HepG2 (cell line): ENCODE results near the gene USB1. TPM values are rescaled to one million over a fixed set of nuclear protein-coding genes. Genes with fewer than 3 reads are reported as not detected.

Source experiments
- ATAC-seq: fragments of 200-7000 bp; cut with Tn5 transposase; 3 replicates; pipeline ENCODE4 v1.9.1; 2020; ENCODE audit warnings: mild to moderate bottlenecking, moderate library complexity
- BruUV-seq: library from RNA; stranded (reverse); fragments of 400-500 nt; replicated peaks from 2 replicates; lab custom pipeline; 2021; lab: Mats Ljungman, UMichigan
- CTCF ChIA-PET: fragments of 300-600 bp; formaldehyde crosslinking; extraction: SDS; loops from one replicate; lab custom pipeline; 2021; ENCODE audit warnings: low total read pairs, inconsistent platforms, low intra/inter-chr PET ratio; lab: Yijun Ruan, JAX
- POLR2A ChIA-PET: fragments of 350-600 bp; sonication (Branson Sonifier 250); formaldehyde crosslinking; loops from one replicate; lab custom pipeline; 2020; ENCODE audit warnings: antibody characterized with exemption, inconsistent platforms; lab: Yijun Ruan, JAX
- DNase-seq: peaks from one replicate; pipeline ENCODE4 v3.0.0-alpha.2; 2015; ENCODE audit warnings: low spot score
- FAIRE-seq: peaks from 3 replicates; lab custom pipeline; 2011; peaks lifted over from hg19 to GRCh38; lab: Jason Lieb, UNC
- H2AFZ ChIP-seq: one replicate; pipeline ENCODE4 v1.6.1; 2011; ENCODE audit warnings: low read length, inconsistent platforms
- H3K27ac ChIP-seq: fragments of 300-600 bp; 3 replicates; pipeline ENCODE4 v1.8.0; 2011; ENCODE audit warnings: mixed run types, mild to moderate bottlenecking, mixed read lengths, low read length, inconsistent platforms; ENCODE audit not compliant: insufficient read depth; ENCODE audit errors: extremely low read length
- H3K27me3 ChIP-seq, 2 experiments: fragments of 200-600 bp in 1 of 2; 2 replicates in 1 of 2; 3 replicates in 1 of 2; pipeline versions ENCODE4 v1.6.0 to v1.8.0; 2011; ENCODE audit warnings: low read length in 2 of 2, mild to moderate bottlenecking in 2 of 2, moderate library complexity in 2 of 2, inconsistent platforms in 1 of 2; ENCODE audit not compliant: insufficient read depth in 2 of 2, control insufficient read depth in 1 of 2
- H3K36me3 ChIP-seq, 2 experiments: fragments of 200-600 bp in 1 of 2; replicated peaks in 1 of 2; 2 replicates in 1 of 2; 3 replicates in 1 of 2; pipeline versions ENCODE4 v1.5.1 to v1.8.0; 2011; ENCODE audit warnings: low read length in 2 of 2, inconsistent platforms in 1 of 2; ENCODE audit not compliant: insufficient read depth in 2 of 2, control insufficient read depth in 1 of 2
- H3K4me1 ChIP-seq: 2 replicates; pipeline ENCODE4 v1.5.1; 2012; ENCODE audit warnings: low read length, inconsistent platforms; ENCODE audit not compliant: insufficient read depth
- H3K4me2 ChIP-seq: 2 replicates; pipeline ENCODE4 v1.6.0; 2011; ENCODE audit warnings: low read depth, low read length, inconsistent platforms
- H3K4me3 ChIP-seq, 3 experiments: fragments of 200-600 bp in 1 of 3; sonication (generic), shearing (Covaris generic) in 1 of 3; replicated peaks in 1 of 3; 2 replicates each; pipeline ENCODE4 v1.5.1; 2011 to 2016; ENCODE audit warnings: low read length in 3 of 3, inconsistent platforms in 2 of 3, low read depth in 2 of 3, mild to moderate bottlenecking in 2 of 3, control low read depth in 1 of 3, mixed read lengths in 1 of 3; ENCODE audit not compliant: insufficient read depth in 1 of 3
- H3K79me2 ChIP-seq: one replicate; pipeline ENCODE4 v1.6.1; 2011; ENCODE audit warnings: low read length, inconsistent platforms; ENCODE audit not compliant: insufficient read depth
- H3K9ac ChIP-seq: 2 replicates; pipeline ENCODE4 v1.6.0; 2011; ENCODE audit warnings: mild to moderate bottlenecking, low read depth, low read length, inconsistent platforms; ENCODE audit not compliant: insufficient read depth
- H3K9me3 ChIP-seq: 2 replicates; pipeline ENCODE4 v1.5.1; 2012; ENCODE audit warnings: mild to moderate bottlenecking, low read length
- H4K20me1 ChIP-seq: 2 replicates; pipeline ENCODE4 v1.6.0; 2011; ENCODE audit warnings: inconsistent platforms, mild to moderate bottlenecking, low read length, moderate library complexity; ENCODE audit not compliant: insufficient read depth
- AGO2 ChIP-seq: fragments of 200-400 bp; formaldehyde crosslinking; optimal IDR thresholded peaks from 2 replicates; pipeline ENCODE3; 2017; ENCODE audit warnings: mild to moderate bottlenecking, low read depth, low read length, moderate library complexity
- EZH2 ChIP-seq: conservative IDR thresholded peaks from 2 replicates; pipeline ENCODE4 v1.6.1; 2012; ENCODE audit warnings: mild to moderate bottlenecking, low read depth, low read length, moderate library complexity
- FOXA3 ChIP-seq: IDR thresholded peaks from 2 replicates; pipeline ENCODE4 v1.6.1; 2016; ENCODE audit warnings: missing genetic modification reagents, missing compliant biosample characterization
- NFKB2 ChIP-seq: sonication (generic); formaldehyde crosslinking; IDR thresholded peaks from 2 replicates; pipeline ENCODE4 v1.4.0; 2020; ENCODE audit warnings: missing genetic modification reagents, borderline replicate concordance
- ONECUT2 ChIP-seq: sonication (generic); formaldehyde crosslinking; IDR thresholded peaks from 2 replicates; pipeline ENCODE4 v1.4.0; 2020; ENCODE audit warnings: missing genetic modification reagents
- PLRG1 ChIP-seq: fragments of 450-650 bp; conservative IDR thresholded peaks from 2 replicates; pipeline ENCODE4 v1.6.1; 2016
- SAP130 ChIP-seq: IDR thresholded peaks from 2 replicates; pipeline ENCODE4 v1.6.1; 2016; ENCODE audit warnings: low read depth
- ZFY ChIP-seq: sonication (generic); formaldehyde crosslinking; IDR thresholded peaks from 2 replicates; pipeline ENCODE4 v1.4.0; 2020; ENCODE audit warnings: missing genetic modification reagents
- ZNF543 ChIP-seq: sonication (generic); formaldehyde crosslinking; IDR thresholded peaks from 2 replicates; pipeline ENCODE4 v1.4.0; 2020; ENCODE audit warnings: mild to moderate bottlenecking, missing genetic modification reagents
- ZNF724P ChIP-seq: sonication (generic); formaldehyde crosslinking; IDR thresholded peaks from 2 replicates; pipeline ENCODE4 v1.8.0; 2022; ENCODE audit warnings: missing genetic modification reagents, borderline replicate concordance
- ZNF766 ChIP-seq: sonication (generic); formaldehyde crosslinking; IDR thresholded peaks from 2 replicates; pipeline ENCODE4 v1.5.0; 2020; ENCODE audit warnings: missing genetic modification reagents, borderline replicate concordance
- ZNF768 ChIP-seq: sonication (generic); formaldehyde crosslinking; IDR thresholded peaks from 2 replicates; pipeline ENCODE4 v1.4.0; 2020; ENCODE audit warnings: missing genetic modification reagents
- ZNF780A ChIP-seq: sonication (generic); formaldehyde crosslinking; IDR thresholded peaks from 2 replicates; pipeline ENCODE4 v1.8.0; 2022; ENCODE audit warnings: mild to moderate bottlenecking, missing genetic modification reagents, moderate library complexity
- WGBS: methylation state at CpG from one replicate; pipeline ENCODE4 v1.1.6; 2017; ENCODE audit warnings: low lambda C conversion rate; 5-methylcytosine and 5-hydroxymethylcytosine counted together
- in situ Hi-C: cut with HindIII; loops from 2 replicates; pipeline ENCODE4 v1.10.0; 2017; ENCODE audit warnings: low pct_unique_long_range_greater_than_20kb; ENCODE audit not compliant: extremely low pct_ligation_motif_present
- intact Hi-C: fragments of 100-400 bp; cut with micrococcal nuclease; formaldehyde crosslinking; loops from one replicate; pipeline ENCODE4 v1.10.0; 2022; ENCODE audit not compliant: unreplicated experiment
- polyA plus RNA-seq, 8 experiments: library from polyadenylated mRNA; depleted of rRNA in 3 of 8; stranded (reverse) in 7 of 8; unstranded in 1 of 8; fragments of >200 nt; fragmentation: Illumina TruSeq in 4 of 8; extraction: Trizol in 4 of 8; gene quantifications; 2 replicates each; pipeline versions ENCODE4 v1.2.1 to v1.2.3, GENCODE V29; 2011 to 2016; ENCODE audit warnings: low read depth in 4 of 8, missing spikeins in 1 of 8, mixed read lengths in 1 of 8; ENCODE audit not compliant: insufficient read depth in 1 of 8
- total RNA-seq, 5 experiments: library from RNA; depleted of rRNA; stranded (reverse); fragments of >200 nt; fragmentation: Illumina TruSeq; extraction: Trizol; gene quantifications; 2 replicates each; pipeline ENCODE4 v1.2.3, GENCODE V29; 2016; ENCODE audit warnings: low read depth in 1 of 5
- TF ChIP-seq, protein P1 (sequence below): sonication (generic); formaldehyde crosslinking; conservative IDR thresholded peaks from 2 replicates; pipeline ENCODE4 v1.4.0; 2020; ENCODE audit warnings: mild to moderate bottlenecking, missing genetic modification reagents, moderate library complexity

Gene USB1
- total and polyA plus RNA-seq, 2 of the 13 experiments (the other 11 are each of a cell fraction or from before 2014, with no cell fraction given), result 16.7 to 65.4 TPM

- Histone ChIP-seq H3K27me3 (no peaks in the 10 kb centered on the region), H3K79me2 (peaks cover 30% of the 10 kb centered on the region), H3K36me3 (peaks cover 3 to 8% of the 10 kb centered on the region in 2 experiments; a peak in 2 of 5 replicates), H3K27ac (no peak overlapping the region), H3K4me2 (no peak overlapping the region), H3K9ac (no peak overlapping the region), H3K4me1 (peaks cover 45% of the 10 kb centered on the region), H3K9me3 (no peaks in the 10 kb centered on the region), H2AFZ (no peak overlapping the region), H4K20me1 (peaks cover 34% of the 10 kb centered on the region; the same call in 1 of the 2 replicates), H3K4me3 (no peak overlapping the region)
- 74% methylated on average over 12 of the region's 14 CpGs for WGBS
- no peak for FAIRE-seq
- no TSS peak for BruUV-seq
- ATAC-seq, result no peak
- ChIA-PET POLR2A (no interaction called here), CTCF (interaction anchor here (1.7 kb wide), 1 partner anchor 11 kb away, joined by 8 read pairs; no protein-coding TSS in a partner anchor)
- DNase-seq, result no peak
- TF ChIP-seq EZH2 (no peak), ZNF543 (0 out of 2 replicates have a peak, but pooled peaks have one; percentile 42), ZNF768 (CRISPR knock-in tag) (no peak), AGO2 (peak; percentile 29), ZNF780A (CRISPR knock-in tag) (no peak)
- intact Hi-C loops, result no loop called here
- in situ Hi-C loops, result no loop called here
Measured at GRCh38 chr16:58031016-58031800, 30.0 kb downstream of the USB1 start.

GRCh38 chr16:58032710-58033293, 31.6 kb downstream of the USB1 start:
- DNase-seq, result no peak
- peaks cover 10 to 13% of the 10 kb centered on the region in 2 experiments; a peak in 4 of 5 replicates for H3K36me3 ChIP-seq
- CTCF ChIA-PET, result no interaction called here
- intact Hi-C loops, result no loop called here
- WGBS, result 46% methylated on average over 7 of the region's 15 CpGs
- peak overlapping the region; percentile 22 for H3K27ac ChIP-seq
- in situ Hi-C loops, result no loop called here
- peak overlapping the region in 1 of 3 experiments; percentile 29; a peak in 1 of 6 replicates for H3K4me3 ChIP-seq
- peak; percentile 49 for ATAC-seq
- POLR2A ChIA-PET, result interaction anchor here (1.0 to 1.8 kb wide), 4 partner anchors 9 to 97 kb away, joined by 3 to 11 read pairs (median 6); partner anchors contain the start of gene CFAP20
- no peak overlapping the region for H2AFZ ChIP-seq
- H3K4me1 ChIP-seq, result peaks cover 40% of the 10 kb centered on the region
- no peaks in the 10 kb centered on the region for H3K9me3 ChIP-seq
- H3K27me3 ChIP-seq, result no peaks in the 10 kb centered on the region
- peaks cover 34% of the 10 kb centered on the region; the same call in 1 of the 2 replicates for H4K20me1 ChIP-seq
- peaks cover 16% of the 10 kb centered on the region for H3K79me2 ChIP-seq
- peak overlapping the region; percentile 51 for H3K4me2 ChIP-seq
- H3K9ac ChIP-seq, result 0 out of 2 replicates have a peak overlapping the region, but pooled peaks have one; percentile 16
- FAIRE-seq, result no peak
- no TSS peak for BruUV-seq
- TF ChIP-seq ZNF724P (CRISPR knock-in tag), result no peak
- TF ChIP-seq ZNF766 (CRISPR knock-in tag), result 0 out of 2 replicates have a peak, but pooled peaks have one; percentile 26
- 0 out of 2 replicates have a peak, but pooled peaks have one; percentile 1 for TF ChIP-seq SAP130 (CRISPR knock-in tag)
- TF ChIP-seq FOXA3 (CRISPR knock-in tag), result peak; percentile 9; the same call in 1 of the 2 replicates
- TF ChIP-seq ONECUT2 (CRISPR knock-in tag), result peak; percentile 76; the same call in 1 of the 2 replicates
- peak; percentile 10; the same call in 1 of the 2 replicates for TF ChIP-seq ZFY (CRISPR knock-in tag)
- TF ChIP-seq, protein P1, sequence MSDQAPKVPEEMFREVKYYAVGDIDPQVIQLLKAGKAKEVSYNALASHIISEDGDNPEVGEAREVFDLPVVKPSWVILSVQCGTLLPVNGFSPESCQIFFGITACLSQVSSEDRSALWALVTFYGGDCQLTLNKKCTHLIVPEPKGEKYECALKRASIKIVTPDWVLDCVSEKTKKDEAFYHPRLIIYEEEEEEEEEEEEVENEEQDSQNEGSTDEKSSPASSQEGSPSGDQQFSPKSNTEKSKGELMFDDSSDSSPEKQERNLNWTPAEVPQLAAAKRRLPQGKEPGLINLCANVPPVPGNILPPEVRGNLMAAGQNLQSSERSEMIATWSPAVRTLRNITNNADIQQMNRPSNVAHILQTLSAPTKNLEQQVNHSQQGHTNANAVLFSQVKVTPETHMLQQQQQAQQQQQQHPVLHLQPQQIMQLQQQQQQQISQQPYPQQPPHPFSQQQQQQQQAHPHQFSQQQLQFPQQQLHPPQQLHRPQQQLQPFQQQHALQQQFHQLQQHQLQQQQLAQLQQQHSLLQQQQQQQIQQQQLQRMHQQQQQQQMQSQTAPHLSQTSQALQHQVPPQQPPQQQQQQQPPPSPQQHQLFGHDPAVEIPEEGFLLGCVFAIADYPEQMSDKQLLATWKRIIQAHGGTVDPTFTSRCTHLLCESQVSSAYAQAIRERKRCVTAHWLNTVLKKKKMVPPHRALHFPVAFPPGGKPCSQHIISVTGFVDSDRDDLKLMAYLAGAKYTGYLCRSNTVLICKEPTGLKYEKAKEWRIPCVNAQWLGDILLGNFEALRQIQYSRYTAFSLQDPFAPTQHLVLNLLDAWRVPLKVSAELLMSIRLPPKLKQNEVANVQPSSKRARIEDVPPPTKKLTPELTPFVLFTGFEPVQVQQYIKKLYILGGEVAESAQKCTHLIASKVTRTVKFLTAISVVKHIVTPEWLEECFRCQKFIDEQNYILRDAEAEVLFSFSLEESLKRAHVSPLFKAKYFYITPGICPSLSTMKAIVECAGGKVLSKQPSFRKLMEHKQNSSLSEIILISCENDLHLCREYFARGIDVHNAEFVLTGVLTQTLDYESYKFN (CRISPR knock-in tag), result 0 out of 2 replicates have a peak, but pooled peaks have one; percentile 21
- TF ChIP-seq NFKB2 (CRISPR knock-in tag), result 0 out of 2 replicates have a peak, but pooled peaks have one; percentile 14
- TF ChIP-seq PLRG1, result no peak
